ENCODE measurements around the gene AGBL2. TPM values are rescaled to one million over a fixed set of nuclear protein-coding genes. Genes with fewer than 3 reads are reported as not detected.

The AGBL2 gene
- total RNA-seq, 1 donor from 2014 or later: 1.4 TPM

GRCh38 chr11:47720651-47721050 lies 5.5 kb upstream of the AGBL2 start:
- H3K9ac ChIP-seq (ENCODE audit: low read length): no peak overlapping the region
- Mint-ChIP-seq H3K4me3 (ENCODE audit: unreplicated experiment) (no peak overlapping the region), H3K27ac (ENCODE audit: unreplicated experiment) (no peak overlapping the region), H3K9me3 (ENCODE audit: unreplicated experiment) (no peaks in the 10 kb centered on the region), H3K4me1 (ENCODE audit: low read depth, unreplicated experiment) (peaks cover 9% of the 10 kb centered on the region), H3K27me3 (ENCODE audit: low read depth, unreplicated experiment) (no peaks in the 10 kb centered on the region), H3K36me3 (ENCODE audit: low read depth, unreplicated experiment) (peaks cover 22% of the 10 kb centered on the region)
- H3K4me2 ChIP-seq (ENCODE audit: low read length): no peak overlapping the region
- no peaks in the 10 kb centered on the region for H3K4me1 ChIP-seq (ENCODE audit: insufficient read depth, low read length)
- H3K27ac ChIP-seq (ENCODE audit: low read depth, low read length): no peak overlapping the region
- peaks cover 75% of the 10 kb centered on the region for H3K36me3 ChIP-seq (ENCODE audit: insufficient read depth, low read length)
- FAIRE-seq (no peak), DNase-seq (ENCODE audit: low read depth) (no peak)
- no peak overlapping the region for H2AFZ ChIP-seq (ENCODE audit: low read depth, low read length)
- no peaks in the 10 kb centered on the region for H3K9me3 ChIP-seq (ENCODE audit: insufficient read depth, low read depth, low read length)
- no peak overlapping the region for H3K4me3 ChIP-seq (ENCODE audit: insufficient read depth, low read depth, low read length)
- peaks cover 22% of the 10 kb centered on the region for H4K20me1 ChIP-seq (ENCODE audit: insufficient read depth, low read length)
- TF ChIP-seq EZH2 (IDR thresholded peaks at IDR 0.05; ENCODE audit: insufficient read depth, low read length) (no peak), CTCF (IDR thresholded peaks at IDR 0.05; ENCODE audit: insufficient read depth, low read depth, low read length) (no peak)
- no peaks in the 10 kb centered on the region for H3K79me2 ChIP-seq (ENCODE audit: insufficient read depth, low read length)
- H3K27me3 ChIP-seq (ENCODE audit: insufficient read depth, low read length): no peaks in the 10 kb centered on the region

- no peak for DNase-seq (ENCODE audit: low read depth)
- H3K27me3 Mint-ChIP-seq (ENCODE audit: low read depth, unreplicated experiment): no peaks in the 10 kb centered on the region
Observed at GRCh38 chr11:47716692-47717091, 1.5 kb upstream of the AGBL2 start.

More at GRCh38 chr11:47716692-47717091, 1.5 kb upstream of the AGBL2 start:
- Histone ChIP-seq H3K27me3 (ENCODE audit: insufficient read depth, low read length) (no peaks in the 10 kb centered on the region), H3K9me3 (ENCODE audit: insufficient read depth, low read depth, low read length) (no peaks in the 10 kb centered on the region), H3K4me3 (ENCODE audit: insufficient read depth, low read depth, low read length) (no peak overlapping the region), H4K20me1 (ENCODE audit: insufficient read depth, low read length) (peaks cover 4% of the 10 kb centered on the region), H3K79me2 (ENCODE audit: insufficient read depth, low read length) (no peaks in the 10 kb centered on the region), H2AFZ (ENCODE audit: low read depth, low read length) (no peak overlapping the region), H3K27ac (ENCODE audit: low read depth, low read length) (no peak overlapping the region), H3K4me1 (ENCODE audit: insufficient read depth, low read length) (no peaks in the 10 kb centered on the region), H3K4me2 (ENCODE audit: low read length) (no peak overlapping the region), H3K9ac (ENCODE audit: low read length) (no peak overlapping the region), H3K36me3 (ENCODE audit: insufficient read depth, low read length) (peaks cover 42% of the 10 kb centered on the region)
- Mint-ChIP-seq H3K27ac (ENCODE audit: unreplicated experiment) (no peak overlapping the region), H3K4me3 (ENCODE audit: unreplicated experiment) (no peak overlapping the region), H3K9me3 (ENCODE audit: unreplicated experiment) (no peaks in the 10 kb centered on the region), H3K4me1 (ENCODE audit: low read depth, unreplicated experiment) (peaks cover 1% of the 10 kb centered on the region), H3K36me3 (ENCODE audit: low read depth, unreplicated experiment) (peaks cover 2% of the 10 kb centered on the region)
- no peak for TF ChIP-seq CTCF (IDR thresholded peaks at IDR 0.05; ENCODE audit: insufficient read depth, low read depth, low read length)
- FAIRE-seq: no peak

Data from astrocyte (in vitro differentiated cells and primary cell).